ENCODE measurements around the gene IPCEF1.

DNA sequence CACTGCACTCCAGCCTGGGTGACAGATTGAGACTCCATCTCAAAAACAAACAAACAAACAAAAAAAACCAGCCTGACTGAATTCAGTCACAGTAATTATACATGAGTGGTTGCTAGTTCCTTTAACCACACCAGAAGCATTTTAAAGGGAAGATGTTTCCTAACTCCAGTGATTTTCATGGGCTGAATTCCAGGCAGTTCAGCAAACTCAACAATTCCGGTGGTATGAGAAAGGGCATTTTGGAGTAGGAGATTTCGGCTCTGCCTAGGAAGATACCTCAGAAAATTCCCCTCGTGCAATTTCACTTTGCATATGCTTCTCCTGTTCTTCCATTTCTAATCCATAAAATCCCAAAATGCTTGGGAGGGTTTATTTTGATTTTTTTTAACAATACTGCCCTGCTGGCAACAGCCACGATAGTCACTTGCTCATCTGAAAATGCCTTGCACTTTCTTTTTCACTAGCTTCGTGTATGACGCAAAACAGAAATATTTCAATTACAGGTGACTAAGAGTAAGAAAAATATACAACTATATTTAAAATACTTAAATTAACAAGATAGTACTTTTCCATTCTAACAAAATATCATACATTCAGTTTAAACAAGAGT, 48.3 kb upstream of the IPCEF1 start:
- TF ChIP-seq POLR2AphosphoS5 (IDR thresholded peaks at IDR 0.05; ENCODE audit: low read depth, low read length): no peak
- TF ChIP-seq POLR2A (IDR thresholded peaks at IDR 0.05; ENCODE audit: low read depth, low read length): no peak
- TF ChIP-seq TAF1 (IDR thresholded peaks at IDR 0.05; ENCODE audit: borderline replicate concordance, low read depth, low read length): no peak
